MCF 10A (cell line): Measurements from ENCODE around the gene KSR1. TPM values are rescaled to one million over a fixed set of nuclear protein-coding genes. Genes with fewer than 3 reads are reported as not detected.

ENCODE experiments used
- BruUV-seq: library from RNA; stranded (reverse); fragments of 400-500 nt; replicated peaks from 2 replicates; lab custom pipeline; 2021; lab: Mats Ljungman, UMichigan
- CTCF ChIA-PET: fragments of 300-600 bp; sonication (Branson Sonifier 250); formaldehyde crosslinking; extraction: SDS; loops from one replicate; lab custom pipeline; 2021; ENCODE audit warnings: antibody characterized with exemption, inconsistent platforms; lab: Yijun Ruan, JAX
- POLR2A ChIA-PET: fragments of 300-600, 350-650 bp; sonication (Branson Sonifier 250); formaldehyde crosslinking; extraction: SDS; loops from one replicate; lab custom pipeline; 2020; ENCODE audit warnings: antibody characterized with exemption, inconsistent platforms; lab: Yijun Ruan, JAX
- DNase-seq: peaks from one replicate; pipeline ENCODE4 v3.0.0-alpha.2; 2018; ENCODE audit not compliant: unreplicated experiment
- H3K27ac Mint-ChIP-seq: one replicate; pipeline ENCODE4 v1.8.0; 2022; ENCODE audit warnings: mild to moderate bottlenecking, low read depth, mixed read lengths; ENCODE audit not compliant: unreplicated experiment
- H3K27me3 Mint-ChIP-seq: one replicate; pipeline ENCODE4 v1.8.0; 2022; ENCODE audit warnings: mixed read lengths; ENCODE audit not compliant: insufficient read depth, unreplicated experiment
- H3K36me3 Mint-ChIP-seq: one replicate; pipeline ENCODE4 v1.8.0; 2022; ENCODE audit warnings: mild to moderate bottlenecking, moderate library complexity, mixed read lengths; ENCODE audit not compliant: insufficient read depth, unreplicated experiment
- H3K4me1 Mint-ChIP-seq: one replicate; pipeline ENCODE4 v1.8.0; 2022; ENCODE audit warnings: mixed read lengths; ENCODE audit not compliant: insufficient read depth, unreplicated experiment
- H3K4me3 Mint-ChIP-seq: one replicate; pipeline ENCODE4 v1.8.0; 2022; ENCODE audit warnings: mild to moderate bottlenecking, moderate library complexity, mixed read lengths; ENCODE audit not compliant: unreplicated experiment
- H3K9me3 Mint-ChIP-seq: one replicate; pipeline ENCODE4 v1.8.0; 2022; ENCODE audit warnings: mixed read lengths; ENCODE audit not compliant: unreplicated experiment
- CTCF ChIP-seq: fragments of 200-600 bp; IDR thresholded peaks from one replicate; pipeline ENCODE4 v1.8.0; 2022; ENCODE audit warnings: antibody characterized with exemption, mild to moderate bottlenecking; ENCODE audit not compliant: unreplicated experiment
- intact Hi-C: fragments of 100-400 bp; cut with micrococcal nuclease; formaldehyde crosslinking; loops from 2 replicates; pipeline ENCODE4 v1.14.1; 2022
- total RNA-seq: library from RNA; stranded (reverse); gene quantifications from 2 replicates; pipeline ENCODE4 v1.2.3, GENCODE V29; 2022

KSR1 gene
- total RNA-seq, 1 experiment from 2014 or later = 7.2 TPM

- no TSS peak for BruUV-seq
- no peak overlapping the region for H3K4me3 Mint-ChIP-seq
- no peak for DNase-seq
- ChIA-PET POLR2A (interaction anchor here (1.0 to 1.2 kb wide), 2 partner anchors 8 to 15 kb away, joined by 3 to 4 read pairs; no protein-coding TSS in a partner anchor), CTCF (interaction anchor here (0.8 to 1.0 kb wide), 2 partner anchors 9 to 74 kb away, joined by 3 to 4 read pairs; no protein-coding TSS in a partner anchor)
- intact Hi-C loops = no loop called here
- H3K4me1 Mint-ChIP-seq = peaks cover 32% of the 10 kb centered on the region
- no peak for TF ChIP-seq CTCF
- no peak overlapping the region for H3K27ac Mint-ChIP-seq
- no peaks in the 10 kb centered on the region for H3K36me3 Mint-ChIP-seq
- peaks cover 13% of the 10 kb centered on the region for H3K27me3 Mint-ChIP-seq
- H3K9me3 Mint-ChIP-seq = no peaks in the 10 kb centered on the region
Observed at GRCh38 chr17:27526604-27527002, 70.4 kb downstream of the KSR1 start.

GRCh38 chr17:27529230-27529796 is 73.1 kb downstream of the KSR1 start:
- Mint-ChIP-seq H3K4me3 (no peak overlapping the region), H3K4me1 (peaks cover 31% of the 10 kb centered on the region), H3K36me3 (no peaks in the 10 kb centered on the region), H3K9me3 (no peaks in the 10 kb centered on the region), H3K27me3 (peaks cover 3% of the 10 kb centered on the region), H3K27ac (no peak overlapping the region)
- peak; percentile 90 for DNase-seq
- TF ChIP-seq CTCF = no peak
- POLR2A ChIA-PET = interaction anchor here (0.7 kb wide), 1 partner anchor 31 kb away, joined by 3 read pairs; no protein-coding TSS in a partner anchor
- CTCF ChIA-PET = interaction anchor here (1.2 kb wide), 1 partner anchor 28 kb away, joined by 4 read pairs; no protein-coding TSS in a partner anchor
- no TSS peak for BruUV-seq
- intact Hi-C loops = no loop called here

GRCh38 chr17:27530764-27531391 is 74.6 kb downstream of the KSR1 start:
- Mint-ChIP-seq H3K4me3 (no peak overlapping the region), H3K4me1 (peaks cover 34% of the 10 kb centered on the region), H3K27me3 (no peaks in the 10 kb centered on the region), H3K27ac (no peak overlapping the region), H3K36me3 (no peaks in the 10 kb centered on the region), H3K9me3 (no peaks in the 10 kb centered on the region)
- no TSS peak for BruUV-seq
- POLR2A ChIA-PET = interaction anchor here (1.4 kb wide), 1 partner anchor 10 kb away, joined by 3 read pairs; no protein-coding TSS in a partner anchor
- peak; percentile 72 for DNase-seq
- CTCF ChIA-PET = interaction anchor here (0.7 to 1.6 kb wide), 2 partner anchors 25 to 71 kb away, joined by 3 to 5 read pairs; no protein-coding TSS in a partner anchor
- intact Hi-C loops = no loop called here
- no peak for TF ChIP-seq CTCF

- Mint-ChIP-seq H3K4me3 (no peak overlapping the region), H3K9me3 (no peaks in the 10 kb centered on the region), H3K27me3 (no peaks in the 10 kb centered on the region), H3K27ac (no peak overlapping the region), H3K36me3 (no peaks in the 10 kb centered on the region), H3K4me1 (peaks cover 28% of the 10 kb centered on the region)
- BruUV-seq = no TSS peak
- DNase-seq = no peak
- ChIA-PET POLR2A (interaction anchor here (1.4 kb wide), 1 partner anchor 9 kb away, joined by 3 read pairs; no protein-coding TSS in a partner anchor), CTCF (interaction anchor here (1.6 kb wide), 1 partner anchor 71 kb away, joined by 5 read pairs; no protein-coding TSS in a partner anchor)
- intact Hi-C loops = no loop called here
- no peak for TF ChIP-seq CTCF
Observed at GRCh38 chr17:27531469-27531961, 75.3 kb downstream of the KSR1 start.
